Spinal cord (tissue), 10 donors: Measurements from ENCODE around the gene EDARADD. TPM values are rescaled to one million over a fixed set of nuclear protein-coding genes. Genes with fewer than 3 reads are reported as not detected.

Experiments used
- DNase-seq, 6 donors: peaks; one replicate each; pipeline versions ENCODE4 v3.0.0 to v3.0.0-alpha.2; 2013 to 2015; ENCODE audit warnings: low spot score in 6 of 6, low read depth in 4 of 6
- H3K27ac ChIP-seq: one replicate; pipeline ENCODE4 v1.5.1; 2013; ENCODE audit warnings: low read depth, low read length, control low read depth
- H3K27me3 ChIP-seq: one replicate; pipeline ENCODE4 v1.6.1; 2013; ENCODE audit warnings: low read length; ENCODE audit not compliant: control insufficient read depth, insufficient read depth
- H3K36me3 ChIP-seq: one replicate; pipeline ENCODE4 v1.6.1; 2013; ENCODE audit warnings: low read length; ENCODE audit not compliant: control insufficient read depth, insufficient read depth
- H3K4me1 ChIP-seq: one replicate; pipeline ENCODE4 v1.6.1; 2013; ENCODE audit warnings: low read length; ENCODE audit not compliant: control insufficient read depth, insufficient read depth
- H3K4me3 ChIP-seq: one replicate; pipeline ENCODE4 v1.5.1; 2013; ENCODE audit warnings: low read depth, low read length, control low read depth
- H3K9me3 ChIP-seq: one replicate; pipeline ENCODE4 v1.6.1; 2013; ENCODE audit warnings: low read length; ENCODE audit not compliant: control insufficient read depth, insufficient read depth
- WGBS: methylation state at CpG from one replicate; pipeline ENCODE4 v1.1.5; 2013; ENCODE audit warnings: missing lambda C conversion rate; ENCODE audit not compliant: insufficient coverage; 5-methylcytosine and 5-hydroxymethylcytosine counted together
- polyA plus RNA-seq, 2 donors: library from polyadenylated mRNA; unstranded; fragments of 120-200 nt; gene quantifications; one replicate each; pipeline ENCODE4 v1.2.1, GENCODE V29; 2013; ENCODE audit not compliant: insufficient read length in 2 of 2
- total RNA-seq, 2 donors: library from RNA; depleted of rRNA in 1 of 2; stranded (reverse); fragments of 120-200 nt in 1 of 2; fragments of >200 nt in 1 of 2; gene quantifications; one replicate each; pipeline versions ENCODE4 v1.2.3 to v1.2.4, GENCODE V29; 2013 to 2014
- donor health status: healthy.

EDARADD gene
- total and polyA plus RNA-seq, 4 donors: 0.89 to 2.1 (median 1.4) TPM

DNA sequence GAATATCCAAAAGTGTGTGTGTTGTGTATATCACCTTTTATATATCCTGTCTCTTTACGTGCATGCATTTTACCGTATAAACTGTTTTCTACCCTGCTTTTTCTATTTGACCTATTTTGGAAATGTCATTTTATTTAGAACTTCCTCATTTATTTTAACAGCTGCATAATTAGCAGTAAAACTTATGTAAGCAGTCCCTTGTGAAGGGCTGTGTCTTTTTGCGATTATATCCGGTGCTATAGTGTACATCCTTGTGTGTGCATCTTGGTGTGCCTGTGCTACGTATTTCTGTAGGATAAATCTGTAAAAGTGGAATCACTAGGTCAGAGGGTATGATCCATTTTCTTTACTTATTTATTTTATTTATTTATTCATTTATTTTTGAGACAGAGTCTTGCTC, 136.9 kb downstream of the EDARADD start:
- H3K27ac ChIP-seq: no peak overlapping the region
- no peak for DNase-seq
- H3K36me3 ChIP-seq: peaks cover 13% of the 10 kb centered on the region
- H3K27me3 ChIP-seq: no peaks in the 10 kb centered on the region
- H3K9me3 ChIP-seq: no peaks in the 10 kb centered on the region
- H3K4me1 ChIP-seq: peaks cover 4% of the 10 kb centered on the region
- H3K4me3 ChIP-seq: no peak overlapping the region
- WGBS: no CpG with 5 or more reads among the region's 5 CpGs

GRCh38 chr1:236532850-236533249, 138.8 kb downstream of the EDARADD start:
- no peaks in the 10 kb centered on the region for H3K9me3 ChIP-seq
- H3K27me3 ChIP-seq: no peaks in the 10 kb centered on the region
- DNase-seq: no peak
- no peak overlapping the region for H3K27ac ChIP-seq
- peaks cover 4% of the 10 kb centered on the region for H3K4me1 ChIP-seq
- no peak overlapping the region for H3K4me3 ChIP-seq
- H3K36me3 ChIP-seq: peaks cover 15% of the 10 kb centered on the region
- WGBS: 70% methylated on average over 4 of the region's 4 CpGs

DNA sequence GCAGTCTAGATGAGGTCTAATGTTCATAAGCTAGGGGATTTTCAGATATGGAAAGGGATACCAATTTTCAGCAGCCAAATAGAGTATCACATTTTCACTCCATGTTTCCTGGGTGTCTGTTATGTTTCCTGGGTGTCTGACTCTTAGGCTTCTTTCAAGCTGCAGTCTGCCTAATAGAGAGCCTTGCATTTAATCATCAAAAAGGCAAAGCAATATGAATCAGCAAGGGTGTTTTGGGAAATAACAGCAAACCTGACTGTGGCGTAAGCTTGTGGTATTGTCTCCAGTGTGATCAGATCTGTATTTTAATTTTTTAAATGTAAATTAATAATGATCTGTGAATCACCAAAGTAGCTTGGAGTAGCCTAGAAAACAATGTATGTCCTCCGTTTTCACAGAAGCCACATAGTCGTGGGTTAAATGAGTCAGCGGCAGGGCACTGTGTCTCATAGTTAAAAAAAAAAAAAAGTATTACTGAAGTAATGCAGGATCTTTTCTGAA, 140.1 kb downstream of the EDARADD start:
- H3K36me3 ChIP-seq: peaks cover 16% of the 10 kb centered on the region
- no peak for DNase-seq
- H3K9me3 ChIP-seq: no peaks in the 10 kb centered on the region
- 100% methylated on average over 2 of the region's 4 CpGs for WGBS
- peaks cover 4% of the 10 kb centered on the region for H3K4me1 ChIP-seq
- H3K27ac ChIP-seq: no peak overlapping the region
- no peak overlapping the region for H3K4me3 ChIP-seq
- no peaks in the 10 kb centered on the region for H3K27me3 ChIP-seq

Other genes starting within 250 kb of the EDARADD start
- gene ERO1B, start 112.3 kb upstream of the EDARADD start, total RNA-seq: 10 to 100 TPM in 1 of 2 donors, 1 to 10 TPM in 1; 6.2 to 14.3 TPM
- gene ERO1B, start 112.3 kb upstream of the EDARADD start, polyA plus RNA-seq: 1 to 10 TPM; 9.2 to 9.5 TPM
- gene LGALS8, start 129.7 kb downstream of the EDARADD start, total RNA-seq: 10 to 100 TPM; 60.3 to 99.0 TPM
- 10 to 100 TPM; 54.6 to 60.8 TPM for gene LGALS8, start 129.7 kb downstream of the EDARADD start, polyA plus RNA-seq
- 10 to 100 TPM; 24.0 to 30.9 TPM for gene HEATR1, start 210.2 kb downstream of the EDARADD start, total RNA-seq
- gene HEATR1, start 210.2 kb downstream of the EDARADD start, polyA plus RNA-seq: 10 to 100 TPM; 11.6 to 15.7 TPM